NT2/D1 (cell line): Measurements from ENCODE around the gene EXOC3L1.

Source experiments
- YY1 ChIP-seq: IDR thresholded peaks from 2 replicates; pipeline ENCODE4 v1.6.1; 2011; ENCODE audit not compliant: insufficient read length, insufficient read depth
- ZNF274 ChIP-seq: IDR thresholded peaks from 2 replicates; pipeline ENCODE4 v1.6.1; 2011; ENCODE audit warnings: mild to moderate bottlenecking, low read depth, low read length

DNA sequence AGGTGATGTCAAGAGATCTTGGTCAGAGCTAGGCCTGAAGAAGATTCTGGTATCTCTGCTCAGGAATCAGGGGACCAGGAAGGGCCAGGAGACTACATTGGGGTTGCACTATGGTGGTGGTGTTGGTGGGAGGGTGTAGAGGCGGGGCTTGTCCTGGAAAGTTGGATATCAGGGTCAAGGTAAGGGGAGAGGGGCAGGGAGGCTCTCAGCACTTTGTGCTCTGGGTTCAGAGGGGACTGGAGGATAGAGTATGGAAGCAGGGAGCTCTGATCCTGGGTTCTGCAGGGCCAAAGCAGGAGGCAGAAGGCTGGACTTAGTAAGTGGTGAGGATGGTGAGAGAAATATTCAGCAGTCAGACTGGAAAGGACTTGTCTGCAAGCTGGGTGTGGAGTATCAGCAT, 16.6 kb downstream of the EXOC3L1 start:
- no peak for TF ChIP-seq ZNF274
- TF ChIP-seq YY1 = no peak
